NCI-H526 (cell line): Measurements from ENCODE around the gene TRMT11.
A peak's percentile ranks its signal among the peaks of the same experiment; 100 is the strongest.
"Not testable (repeated sequence)": the region's sequence is repeated elsewhere in the genome, so short reads cannot be mapped to it uniquely, and the experiment has no call there.

Experiments used
- DNase-seq, 2 experiments: peaks; one replicate each; lab custom pipeline; 2025; lab: John Stamatoyannopoulos, UW

TRMT11 gene

GRCh38 chr6:125986301-125987025, at the start of gene TRMT11:
Gene TRMT11, plus strand, starts transcription at chr6:125986540. Its CDS starts 11 bp downstream, at chr6:125986551.
- DNase-seq, result peak; percentile 93 to 97

- DNase-seq, result no peak
These were observed 47.3 kb upstream of the TRMT11 start for GRCh38 chr6:125939026-125939425.

GRCh38 chr6:125939791-125940190, 46.5 kb upstream of the TRMT11 start:
- DNase-seq, result no peak

DNA sequence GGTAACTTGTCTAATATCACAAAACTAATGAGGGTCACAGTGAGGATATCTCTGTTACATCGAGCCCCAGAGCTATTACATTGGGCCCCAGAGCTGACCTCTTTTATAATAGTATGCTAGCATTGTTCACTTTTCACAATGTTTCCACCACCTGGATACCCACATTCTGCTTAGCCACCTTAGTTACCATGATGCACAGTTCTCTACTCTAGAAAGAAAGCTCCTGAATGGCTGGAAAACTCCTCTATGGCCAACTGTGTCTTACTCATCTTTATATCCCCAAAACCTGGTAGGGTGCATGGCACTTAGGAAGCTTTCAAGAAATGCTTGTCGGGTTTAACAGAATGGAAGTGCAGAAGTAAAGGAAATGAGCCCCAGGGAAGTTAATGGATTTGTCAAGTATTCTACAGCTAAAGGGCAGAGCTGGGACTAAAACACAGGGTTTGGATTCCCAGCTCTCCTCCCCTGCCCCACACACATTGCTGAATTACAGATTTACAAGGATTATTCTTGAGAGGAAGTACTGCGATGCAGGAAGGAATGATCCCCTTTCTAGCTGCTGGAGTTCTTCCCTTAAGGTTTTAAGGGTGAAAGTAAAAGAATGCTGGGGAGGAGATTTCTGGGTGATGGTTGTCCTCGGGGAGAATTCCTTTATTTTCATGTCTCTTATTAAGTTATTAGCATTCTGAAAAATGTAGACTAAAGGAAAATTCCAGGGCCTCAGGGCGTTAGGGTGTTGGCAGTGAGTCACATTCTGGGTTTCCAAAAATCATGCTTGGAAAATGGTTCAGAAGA, 45.9 kb upstream of the TRMT11 start:
- DNase-seq, result no peak

DNA sequence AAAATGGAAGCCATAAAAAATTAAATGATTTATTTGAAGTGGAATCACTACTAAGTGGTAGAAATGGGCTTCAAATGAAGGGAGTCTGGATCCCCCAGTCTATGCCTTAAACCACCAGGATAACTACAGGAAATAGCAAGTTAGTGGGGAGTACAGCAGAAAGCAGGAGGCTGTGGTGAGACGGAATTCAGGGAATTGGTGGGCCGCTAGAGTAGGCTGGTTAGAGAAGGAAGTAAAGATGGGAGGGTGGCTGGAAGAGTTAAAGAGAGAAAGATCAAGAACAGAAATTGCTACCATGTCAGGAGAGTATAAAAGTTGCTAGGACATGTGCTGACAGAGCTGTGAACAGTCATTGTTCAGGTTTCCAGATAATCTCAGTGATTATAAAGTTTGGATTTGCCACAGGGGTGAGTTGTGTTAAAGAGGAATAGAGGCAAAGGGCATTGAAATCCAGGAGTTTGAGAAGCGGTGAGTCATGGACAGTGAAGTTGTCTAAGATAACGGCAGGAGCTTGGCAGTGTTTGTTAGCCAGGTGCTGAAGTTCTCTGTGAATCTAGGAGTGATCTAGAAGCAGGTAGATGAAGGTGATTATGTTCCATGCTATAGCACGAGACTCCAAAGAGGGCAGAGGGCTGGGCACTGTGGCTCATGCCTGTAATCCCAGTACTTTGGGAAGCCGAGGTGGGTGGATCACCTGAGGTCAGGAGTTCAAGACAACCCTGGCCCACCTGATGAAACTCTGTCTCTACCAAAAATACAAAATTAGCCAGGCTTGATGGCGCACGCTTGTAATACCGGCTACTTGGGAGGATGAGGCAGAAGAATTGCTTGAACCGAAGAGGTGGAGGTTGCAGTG, 43.4 kb upstream of the TRMT11 start:
- no peak for DNase-seq

GRCh38 chr6:125943528-125944433, 42.6 kb upstream of the TRMT11 start:
- DNase-seq, result no peak

GRCh38 chr6:125944434-125944816, 41.9 kb upstream of the TRMT11 start:
- no peak for DNase-seq

GRCh38 chr6:125944896-125945295, 41.4 kb upstream of the TRMT11 start:
- DNase-seq, result no peak

DNA sequence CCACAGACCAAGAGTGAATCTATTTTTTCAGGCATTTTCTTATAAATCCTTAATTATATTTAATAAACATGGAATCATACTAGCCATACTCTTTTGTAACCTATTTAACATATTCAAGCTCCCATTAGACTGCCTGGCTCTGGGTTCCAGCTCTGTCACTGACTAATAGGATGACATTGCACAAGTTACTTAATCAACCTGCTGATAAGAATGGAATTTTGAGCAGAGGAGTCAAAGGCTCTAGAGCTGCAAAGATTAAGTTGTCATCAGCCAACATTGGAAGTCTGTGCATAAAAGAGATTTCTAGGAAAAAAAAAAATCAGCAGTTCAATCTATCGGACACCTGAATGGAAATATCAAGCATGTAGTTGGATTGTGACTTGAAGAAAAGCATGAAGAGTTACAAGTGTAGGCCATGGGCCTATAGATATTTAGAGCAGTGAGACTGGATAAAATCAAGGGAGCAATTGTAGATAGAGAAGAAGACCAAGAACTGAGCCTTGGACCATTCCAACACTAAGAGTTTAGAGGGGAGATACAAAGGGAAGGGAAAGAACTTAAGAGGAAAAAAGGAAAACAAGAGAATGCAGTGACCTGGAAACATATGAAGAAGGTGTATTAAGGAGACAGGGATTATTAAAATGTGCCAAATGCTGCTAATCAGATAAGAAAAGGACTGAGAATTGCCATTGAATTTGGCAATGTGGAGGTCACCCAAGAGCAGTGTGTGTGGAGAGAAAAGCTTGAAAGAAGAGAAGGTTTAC, 40.8 kb upstream of the TRMT11 start:
- DNase-seq, result no peak

GRCh38 chr6:125947615-125948014, 38.7 kb upstream of the TRMT11 start:
- DNase-seq, result no peak

DNA sequence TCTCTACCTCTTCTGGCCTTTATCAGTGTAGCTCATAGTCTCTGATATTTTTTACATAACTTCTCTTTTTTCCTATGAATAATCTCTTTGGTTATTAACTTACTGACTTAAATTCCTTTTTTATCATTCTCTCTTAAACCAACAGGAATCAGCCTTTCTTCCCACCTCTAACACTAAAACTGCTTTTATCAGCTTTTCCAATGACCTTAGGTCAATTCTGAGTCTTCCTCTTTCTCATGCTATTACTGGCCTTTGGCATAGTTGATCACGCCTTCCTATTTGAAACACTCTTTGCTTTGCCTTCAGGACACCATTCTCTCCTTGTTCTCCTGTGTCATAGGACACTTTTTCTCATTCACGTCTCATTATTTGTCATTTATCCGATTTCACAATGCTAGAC, 37.9 kb upstream of the TRMT11 start:
- DNase-seq, result no peak

DNA sequence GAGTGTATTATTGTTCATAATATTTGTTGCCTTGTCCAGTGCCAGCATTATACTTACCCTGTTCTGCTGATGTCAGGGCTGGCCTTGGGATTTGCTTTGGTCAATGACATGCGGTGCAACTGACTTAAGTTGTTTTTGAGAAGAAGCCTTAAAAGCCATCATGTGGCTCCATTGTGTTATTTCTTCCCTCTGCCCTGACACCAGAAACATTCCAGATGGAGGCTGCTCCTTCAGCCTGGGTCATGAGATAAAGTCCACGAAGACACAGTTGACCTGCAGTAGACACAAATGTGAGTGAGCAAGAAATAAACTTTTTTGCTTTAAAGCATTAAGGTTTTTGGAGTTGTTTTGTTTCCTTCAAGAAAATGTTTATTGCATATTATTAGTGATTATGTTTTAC, 37.3 kb upstream of the TRMT11 start:
- DNase-seq, result no peak

DNA sequence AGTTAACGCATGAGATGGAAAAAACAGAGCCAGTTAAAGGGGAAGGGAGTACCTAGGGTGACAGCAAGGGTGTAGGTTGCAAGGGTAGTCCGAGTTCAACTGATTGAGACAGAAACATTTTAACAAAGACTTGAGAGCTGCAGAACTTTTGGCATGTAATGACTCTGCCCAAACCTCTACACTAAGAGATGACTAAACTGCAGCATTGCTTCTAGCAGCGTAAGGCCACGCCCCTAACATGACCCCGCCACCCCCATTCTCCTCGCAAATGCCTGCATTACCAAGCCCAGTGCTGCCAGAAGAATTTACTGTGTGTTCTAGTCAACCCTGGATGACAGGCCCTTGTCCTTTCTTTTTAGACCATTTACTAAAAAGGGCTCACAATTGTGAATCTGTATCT, 36.0 kb upstream of the TRMT11 start:
- DNase-seq, result no peak

DNA sequence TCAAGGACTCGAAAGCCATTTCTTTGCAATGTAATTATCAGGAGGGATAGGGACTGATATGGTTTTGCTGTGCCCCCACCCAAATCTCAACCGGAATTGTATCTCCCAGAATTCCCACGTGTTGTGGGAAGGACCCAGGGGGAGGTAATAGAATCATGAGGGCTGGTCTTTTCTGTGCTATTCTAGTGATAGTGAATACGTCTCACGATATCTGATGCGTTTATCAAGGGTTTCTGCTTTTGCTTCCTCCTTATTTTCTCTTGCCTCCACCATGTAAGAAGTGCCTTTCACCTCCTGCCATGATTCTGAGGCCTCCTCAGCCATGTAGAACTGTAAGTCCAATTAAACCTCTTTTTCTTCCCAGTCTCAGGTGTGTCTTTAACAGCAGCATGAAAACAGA, 35.6 kb upstream of the TRMT11 start:
- DNase-seq, result not testable (repeated sequence)

DNA sequence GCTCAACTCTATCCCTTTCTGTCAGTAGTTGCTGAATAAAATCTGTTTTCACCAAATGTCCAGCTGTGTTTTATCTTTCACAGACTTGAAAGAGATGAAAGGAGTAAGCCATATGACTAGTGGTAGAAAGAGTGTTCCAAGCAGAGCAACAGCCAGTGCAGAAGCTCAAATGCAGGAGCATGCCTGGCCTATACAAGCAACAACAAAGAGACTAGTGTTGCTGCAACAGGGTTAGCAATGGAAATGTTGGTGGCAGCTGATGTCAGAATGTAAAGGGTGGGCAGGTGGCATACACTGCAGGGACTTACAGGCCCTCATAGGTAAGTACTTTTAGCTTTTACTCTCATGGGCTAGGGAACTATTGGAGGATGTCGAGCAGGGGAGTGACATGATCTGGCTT, 35.0 kb upstream of the TRMT11 start:
- no peak for DNase-seq

- peak; percentile 31 for DNase-seq
These were observed 33.4 kb upstream of the TRMT11 start for GRCh38 chr6:125952764-125953501.

- DNase-seq, result peak; percentile 75 to 91
These were observed 32.9 kb upstream of the TRMT11 start for GRCh38 chr6:125953502-125953875.

GRCh38 chr6:125954735-125955339, 31.5 kb upstream of the TRMT11 start:
- no peak for DNase-seq

DNA sequence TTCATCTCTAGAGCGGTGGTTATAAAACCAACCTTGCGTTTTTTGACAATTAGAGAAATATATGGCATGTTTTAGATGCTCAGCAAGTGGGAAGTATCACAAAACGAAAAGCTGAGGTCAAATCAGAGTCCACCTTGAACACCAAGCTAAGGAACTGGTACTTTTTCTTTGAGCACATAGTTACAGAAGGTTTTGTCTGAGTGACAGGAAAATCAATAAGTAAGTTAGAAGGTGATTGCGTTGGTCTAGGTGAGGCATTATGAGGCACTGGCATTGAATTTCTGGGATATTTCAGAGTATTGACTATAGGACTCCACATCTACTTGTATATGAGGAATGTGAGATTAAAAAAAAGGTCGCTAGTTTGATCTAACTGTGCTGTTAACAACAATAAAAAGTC, 30.4 kb upstream of the TRMT11 start:
- no peak for DNase-seq
